SW 1271 (cell line): Measurements from ENCODE around the gene ZNF799.
"Not testable (repeated sequence)": the region's sequence is repeated elsewhere in the genome, so short reads cannot be mapped to it uniquely, and the experiment has no call there.

Experiments used
- DNase-seq, 2 experiments: peaks; one replicate each; lab custom pipeline; 2025; lab: John Stamatoyannopoulos, UW

Gene ZNF799

DNA sequence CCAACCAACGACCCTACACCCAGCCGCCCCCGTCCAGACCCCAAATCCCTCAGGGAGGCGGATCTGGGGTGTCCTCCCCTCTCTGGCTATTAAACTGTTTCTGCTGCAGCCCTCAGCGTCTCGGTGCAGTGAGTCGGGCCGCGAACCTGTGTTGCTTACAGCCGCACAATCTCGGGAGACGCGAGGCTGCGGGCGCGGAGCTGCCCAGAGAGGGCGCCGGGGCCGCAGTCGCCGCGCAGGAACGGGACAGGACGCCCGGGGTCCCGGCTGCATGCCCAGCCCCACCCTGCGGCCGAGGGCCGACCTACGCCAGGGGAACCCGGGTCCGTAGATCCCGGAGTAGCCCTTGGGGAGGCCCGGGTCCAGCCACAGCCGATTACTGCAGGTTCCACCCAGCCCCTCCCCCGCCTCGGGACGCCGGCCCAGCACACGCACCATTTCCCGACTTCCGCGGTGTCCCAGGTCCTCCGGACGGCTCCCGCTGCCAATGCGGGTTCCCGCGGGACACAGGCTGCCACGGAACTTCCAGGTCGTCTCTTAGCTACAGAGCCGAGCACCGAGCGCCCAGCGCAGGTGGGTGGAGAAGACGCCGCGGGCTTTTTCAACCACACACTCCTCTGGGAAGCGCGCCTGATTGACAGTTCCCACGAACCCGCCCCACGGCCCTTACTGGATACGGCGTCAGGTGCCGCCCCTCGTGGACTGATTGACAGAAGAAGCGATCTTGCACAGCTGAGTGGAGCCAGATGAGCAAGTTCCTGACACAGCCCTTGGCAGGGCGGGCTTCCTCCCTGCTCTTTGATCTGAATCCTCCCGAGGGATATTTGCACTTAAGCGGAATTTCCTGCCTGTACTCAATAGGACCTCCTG is at the start of gene ZNF799:
ZNF799 (minus strand) TSS at position 639 of the 870 bp plus-strand sequence; CDS start at position 438, 201 bp downstream.
- peak; percentile 88 to 96 for DNase-seq

DNA sequence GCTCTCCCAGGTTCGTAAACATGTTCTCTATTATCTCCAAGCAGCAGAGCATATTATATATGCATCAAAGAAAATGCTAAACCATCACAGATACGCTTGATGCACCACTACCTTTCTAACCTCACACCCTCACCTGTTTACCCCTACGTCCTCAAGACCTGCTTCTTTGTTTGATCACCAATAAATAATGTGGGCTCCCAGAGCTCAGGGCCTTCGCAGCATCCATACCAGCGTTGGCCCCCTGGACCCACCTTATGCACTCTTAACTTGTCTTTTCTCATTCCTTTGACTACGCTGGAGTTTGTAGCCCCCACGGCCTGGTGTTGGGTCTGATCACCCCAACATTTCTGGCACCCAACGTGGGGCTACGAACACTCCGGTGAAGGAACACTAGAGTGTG is 49.8 kb upstream of the ZNF799 start:
- DNase-seq = no peak

- no peak for DNase-seq
Observed at GRCh38 chr19:12448808-12449207, 47.7 kb upstream of the ZNF799 start.

- DNase-seq = peak; percentile 89 to 96
Observed at GRCh38 chr19:12440541-12441316, 39.7 kb upstream of the ZNF799 start, which contains the start of gene ZNF443. Gene ZNF443, minus strand, starts transcription at chr19:12441021. Its CDS starts 107 bp downstream, at chr19:12440914.

GRCh38 chr19:12439686-12440540 is 38.8 kb upstream of the ZNF799 start:
- not testable (repeated sequence) for DNase-seq

GRCh38 chr19:12430726-12431299 is 29.7 kb upstream of the ZNF799 start:
- DNase-seq = not testable (repeated sequence)

- DNase-seq = no peak
Observed at GRCh38 chr19:12425888-12426274, 24.8 kb upstream of the ZNF799 start.

DNA sequence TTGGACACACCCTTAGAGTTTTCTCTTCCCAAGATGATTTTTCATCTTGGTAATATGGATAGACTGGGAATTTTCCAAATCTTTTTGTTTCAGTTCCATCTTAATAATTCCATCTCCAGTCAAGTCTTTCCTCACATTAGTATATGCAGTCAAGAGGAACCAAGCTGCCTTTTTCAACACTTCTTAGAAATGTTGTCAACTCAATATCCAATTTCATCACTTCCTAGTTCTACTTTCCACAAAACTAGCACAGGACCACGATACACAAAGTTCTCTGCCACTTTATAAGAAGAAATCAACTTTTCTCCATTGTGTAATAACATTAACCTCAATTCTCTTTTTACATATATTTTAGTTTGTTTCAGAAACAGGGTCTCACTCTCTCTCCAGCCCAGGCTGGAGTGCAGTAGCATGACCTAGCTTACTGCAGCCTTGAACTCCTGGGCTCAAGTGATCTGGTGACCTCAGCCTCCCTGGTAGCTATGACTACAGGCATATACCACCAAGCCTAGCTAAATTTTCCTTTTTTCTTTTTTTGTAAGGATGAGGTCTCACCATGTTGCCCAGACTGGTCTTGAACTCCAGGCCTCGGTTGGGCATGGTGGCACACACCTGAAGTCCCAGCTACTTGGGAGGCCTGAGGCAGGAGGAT is 24.3 kb upstream of the ZNF799 start:
- no peak for DNase-seq

DNA sequence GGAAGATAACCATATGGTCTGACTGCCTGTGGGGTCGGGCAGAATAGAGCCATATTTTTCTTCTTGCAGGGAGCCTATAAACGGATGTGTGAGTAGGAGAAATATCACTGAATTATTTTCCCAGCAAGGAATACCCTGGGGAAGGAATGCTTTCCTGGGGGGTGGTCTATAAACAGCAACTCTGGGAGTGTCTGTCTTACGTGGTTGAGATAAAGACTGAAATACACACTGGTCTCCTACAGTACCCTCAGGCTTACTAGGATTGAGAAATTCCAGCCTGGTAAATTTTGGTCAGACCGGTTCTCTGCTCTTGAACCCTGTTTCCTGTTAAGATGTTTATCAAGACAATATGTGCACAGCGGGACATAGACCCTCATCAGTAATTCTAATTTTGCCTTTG is 16.2 kb upstream of the ZNF799 start:
- DNase-seq = not testable (repeated sequence)

DNA sequence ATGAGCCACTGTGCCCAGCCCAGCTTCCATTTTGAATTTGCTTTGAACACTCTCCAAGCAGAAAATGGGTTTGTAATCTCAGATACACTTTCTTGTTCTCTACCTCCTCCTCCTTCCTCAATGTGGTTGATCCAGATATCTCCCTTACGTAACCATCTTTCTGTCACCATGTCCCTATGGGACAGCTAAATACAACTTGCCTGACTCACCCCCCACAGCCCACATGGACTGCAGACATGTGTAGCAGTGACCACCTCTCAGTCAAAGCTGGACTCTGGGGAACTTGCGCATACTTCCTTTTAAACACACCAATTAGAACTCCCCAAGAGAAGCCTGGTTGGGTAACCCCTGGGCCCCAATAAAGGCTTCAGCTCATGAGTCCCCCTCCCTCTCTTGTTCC is 10.8 kb upstream of the ZNF799 start:
- DNase-seq = no peak

- DNase-seq = peak in 1 of 2 experiments; percentile 35
Observed at GRCh38 chr19:12399901-12400632, 1.0 kb downstream of the ZNF799 start.

DNA sequence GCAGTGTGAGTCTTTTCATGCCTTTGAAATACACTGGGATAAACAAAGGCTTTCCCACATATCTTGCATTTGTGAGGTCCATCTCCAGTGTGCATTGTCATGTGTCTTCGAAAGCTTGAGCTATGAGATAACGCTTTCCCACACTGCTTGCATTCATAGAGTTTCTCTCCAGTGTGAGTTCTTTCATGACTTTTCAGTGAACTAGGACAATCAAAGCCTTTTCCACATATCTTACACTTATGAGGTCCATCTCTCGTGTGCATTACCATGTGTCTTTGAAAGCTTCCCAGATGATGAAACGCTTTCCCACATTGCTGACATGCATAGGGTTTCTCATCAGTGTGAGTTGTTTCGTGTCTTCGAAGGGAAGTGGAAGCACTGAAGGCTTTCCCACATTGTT is 9.9 kb downstream of the ZNF799 start:
- DNase-seq = not testable (repeated sequence)

- not testable (repeated sequence) for DNase-seq
Observed at GRCh38 chr19:12386365-12386764, 14.7 kb downstream of the ZNF799 start.

GRCh38 chr19:12380444-12380737 is 20.7 kb downstream of the ZNF799 start:
- DNase-seq = no peak

DNA sequence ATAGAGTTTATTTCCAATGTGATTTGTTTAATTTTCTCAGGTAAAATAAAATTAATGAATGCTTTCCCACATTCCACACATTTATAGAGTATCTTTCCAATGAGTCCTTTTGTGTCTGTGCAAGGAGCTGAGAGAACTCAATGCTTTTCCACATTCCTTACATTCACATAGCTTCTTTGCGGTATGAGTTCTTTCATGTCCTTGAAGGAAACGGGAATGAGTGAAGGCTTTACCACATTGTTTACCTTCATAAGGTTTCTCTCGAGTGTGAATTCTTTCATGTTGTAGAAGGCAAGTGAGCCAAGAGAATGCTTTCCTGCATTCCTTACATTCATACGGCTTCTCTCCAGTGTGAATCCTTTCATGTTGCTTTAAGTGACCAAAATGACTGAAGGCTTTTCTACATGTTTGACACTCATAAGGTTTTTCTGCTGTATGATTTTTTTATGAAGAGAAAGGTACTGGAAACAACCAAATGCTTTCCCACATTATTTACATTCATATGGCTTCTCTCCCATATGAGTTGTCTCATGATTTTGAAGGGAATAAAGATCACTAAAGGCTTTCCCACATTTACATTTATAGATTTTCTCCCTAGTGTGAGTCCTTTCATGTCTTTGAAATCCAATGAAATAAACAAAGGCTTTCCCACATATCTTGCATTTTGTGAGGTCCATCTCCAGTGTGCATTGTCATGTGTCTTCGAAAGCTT is 21.2 kb downstream of the ZNF799 start:
- no peak for DNase-seq

GRCh38 chr19:12374026-12374425 is 27.0 kb downstream of the ZNF799 start:
- DNase-seq = no peak

- DNase-seq = peak; percentile 95 to 96
Observed at GRCh38 chr19:12365236-12366162, 35.6 kb downstream of the ZNF799 start, which contains the start of gene ZNF442. Gene ZNF442, minus strand, starts transcription at chr19:12365683. Its CDS starts 2,052 bp downstream, at chr19:12363631.

DNA sequence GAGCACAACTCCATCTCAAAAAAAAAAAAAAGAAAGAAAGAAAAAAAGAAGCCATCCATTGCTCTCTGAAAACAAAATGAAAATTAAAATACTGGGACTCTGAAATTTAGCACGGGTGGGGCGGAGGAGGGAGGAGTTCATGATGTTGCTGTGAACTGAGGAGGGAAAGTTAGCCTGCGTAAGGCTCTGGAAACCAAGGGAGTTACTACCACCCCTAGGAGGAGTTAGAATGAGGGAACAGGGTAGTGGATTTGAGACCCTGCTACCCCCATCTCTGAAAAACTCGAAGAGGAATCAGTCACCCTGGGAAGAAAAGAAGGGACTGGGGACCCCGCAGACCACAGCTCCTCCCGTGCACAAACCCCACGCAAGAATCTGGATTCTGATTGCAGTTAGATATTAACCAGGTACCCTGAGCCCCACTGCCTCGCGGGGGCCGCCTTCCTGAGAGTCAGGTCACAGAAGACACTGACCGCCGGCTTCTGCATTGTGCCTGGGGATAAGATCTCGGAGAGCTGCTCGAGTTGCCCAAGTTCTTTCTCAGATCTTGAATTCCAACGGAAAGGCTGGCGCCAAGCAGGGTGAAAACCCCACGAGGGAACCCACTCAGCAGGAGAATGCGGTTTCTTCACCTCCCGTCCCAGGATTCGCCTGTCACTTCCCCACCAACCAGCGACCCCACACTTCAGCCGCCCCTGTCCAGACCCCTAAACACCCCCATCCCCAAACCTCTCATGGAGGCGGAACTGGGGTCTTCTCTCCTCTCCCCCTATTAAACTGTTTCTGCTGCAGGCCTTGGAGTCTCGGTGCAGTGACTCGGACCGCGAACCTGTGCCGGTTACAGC is 36.5 kb downstream of the ZNF799 start:
- no peak for DNase-seq
